CD4-positive, alpha-beta T cell treated with Interleukin-15 for 4 hours (primary cell): ENCODE data around the gene LRCH3.
"Not testable (repeated sequence)": the region's sequence is repeated elsewhere in the genome, so short reads cannot be mapped to it uniquely, and the experiment has no call there.

Experiments used
- DNase-seq: peaks from one replicate; pipeline ENCODE4 v3.0.0-alpha.2; 2020; ENCODE audit warnings: low spot score

Gene LRCH3

GRCh38 chr3:197921429-197922275, 130.6 kb downstream of the LRCH3 start:
- not testable (repeated sequence) for DNase-seq

- DNase-seq, result no peak
These were observed 135.4 kb downstream of the LRCH3 start for GRCh38 chr3:197926418-197926817.

- DNase-seq, result not testable (repeated sequence)
These were observed 136.5 kb downstream of the LRCH3 start for GRCh38 chr3:197927578-197927977.

GRCh38 chr3:197936819-197937384, 145.8 kb downstream of the LRCH3 start:
- DNase-seq, result no peak
